CD14-positive monocyte (primary cell): ENCODE data around the gene COMT. TPM values are rescaled to one million over a fixed set of nuclear protein-coding genes. Genes with fewer than 3 reads are reported as not detected.
A peak's percentile ranks its signal among the peaks of the same experiment; 100 is the strongest.

ENCODE experiments used
- DNase-seq, 3 donors: peaks; one replicate each; pipeline ENCODE4 v3.0.0-alpha.2; 2011 to 2022
- H2AFZ ChIP-seq: 2 replicates; pipeline ENCODE4 v1.6.0; 2012; ENCODE audit warnings: mild to moderate bottlenecking, low read depth, low read length, inconsistent platforms; ENCODE audit not compliant: insufficient read depth, poor library complexity, severe bottlenecking
- H3K27ac ChIP-seq, 2 donors: 1 replicate in 1 of 2; 2 replicates in 1 of 2; pipeline ENCODE4 v1.5.1; 2012 to 2013; ENCODE audit warnings: low read length in 2 of 2, control low read depth in 1 of 2, inconsistent platforms in 1 of 2, low read depth in 1 of 2, mild to moderate bottlenecking in 1 of 2
- H3K27me3 ChIP-seq, 2 donors: one replicate each; pipeline versions ENCODE4 v1.6.0 to v1.6.1; 2011 to 2013; ENCODE audit warnings: low read length in 2 of 2; ENCODE audit not compliant: control insufficient read depth in 2 of 2, insufficient read depth in 2 of 2
- H3K36me3 ChIP-seq, 2 donors: replicated peaks in 1 of 2; 1 replicate in 1 of 2; 2 replicates in 1 of 2; pipeline versions ENCODE4 v1.5.1 to v1.6.1; 2012 to 2013; ENCODE audit warnings: low read length in 2 of 2, control low read depth in 1 of 2, inconsistent platforms in 1 of 2, mild to moderate bottlenecking in 1 of 2; ENCODE audit not compliant: insufficient read depth in 2 of 2, control insufficient read depth in 1 of 2
- H3K4me1 ChIP-seq, 2 donors: 1 replicate in 1 of 2; 2 replicates in 1 of 2; pipeline versions ENCODE4 v1.5.1 to v1.6.1; 2012 to 2013; ENCODE audit warnings: low read length in 2 of 2, control low read depth in 1 of 2, inconsistent platforms in 1 of 2, mild to moderate bottlenecking in 1 of 2, moderate library complexity in 1 of 2; ENCODE audit not compliant: insufficient read depth in 2 of 2, control insufficient read depth in 1 of 2
- H3K4me2 ChIP-seq: replicated peaks from 2 replicates; pipeline ENCODE3; 2012; ENCODE audit warnings: low read length, moderate library complexity, mild to moderate bottlenecking; ENCODE audit not compliant: poor library complexity, severe bottlenecking; ENCODE audit errors: extremely low read depth
- H3K4me3 ChIP-seq, 3 experiments: fragments of 200-600 bp in 1 of 3; sonication (generic) in 1 of 3; replicated peaks in 1 of 3; 1 replicate in 2 of 3; 2 replicates in 1 of 3; pipeline ENCODE4 v1.5.1; 2011 to 2013; ENCODE audit warnings: low read length in 3 of 3, mild to moderate bottlenecking in 3 of 3, control low read depth in 2 of 3, low read depth in 2 of 3, inconsistent platforms in 1 of 3, moderate library complexity in 1 of 3
- H3K79me2 ChIP-seq: 2 replicates; pipeline ENCODE4 v1.6.0; 2012; ENCODE audit warnings: mild to moderate bottlenecking, control low read depth, inconsistent platforms, low read length, moderate library complexity; ENCODE audit not compliant: insufficient read depth
- H3K9ac ChIP-seq: 2 replicates; pipeline ENCODE4 v1.6.0; 2017; ENCODE audit warnings: low read length, mild to moderate bottlenecking; ENCODE audit not compliant: insufficient read depth, poor library complexity, severe bottlenecking
- H3K9me3 ChIP-seq, 2 donors: replicated peaks in 1 of 2; 1 replicate in 1 of 2; 2 replicates in 1 of 2; pipeline versions ENCODE4 v1.5.1 to v1.6.1; 2012 to 2013; ENCODE audit warnings: low read length in 2 of 2, control low read depth in 1 of 2; ENCODE audit not compliant: control insufficient read depth in 1 of 2, insufficient read depth in 1 of 2
- H4K20me1 ChIP-seq: 2 replicates; pipeline ENCODE4 v1.6.0; 2012; ENCODE audit warnings: mild to moderate bottlenecking, low read length, control low read depth, moderate library complexity; ENCODE audit not compliant: insufficient read depth
- H3K27ac Mint-ChIP-seq, 7 donors: one replicate each; pipeline ENCODE4 v1.8.0; 2020; ENCODE audit warnings: mild to moderate bottlenecking in 7 of 7, mixed read lengths in 7 of 7, moderate library complexity in 6 of 7, inconsistent platforms in 2 of 7
- H3K27me3 Mint-ChIP-seq, 3 donors: one replicate each; pipeline ENCODE4 v1.8.0; 2021 to 2022; ENCODE audit warnings: low read depth in 3 of 3, mild to moderate bottlenecking in 3 of 3, mixed read lengths in 3 of 3, moderate library complexity in 3 of 3, inconsistent platforms in 1 of 3
- H3K36me3 Mint-ChIP-seq, 2 donors: one replicate each; pipeline ENCODE4 v1.8.0; 2020; ENCODE audit warnings: mixed read lengths in 2 of 2, inconsistent platforms in 1 of 2, mild to moderate bottlenecking in 1 of 2
- H3K4me1 Mint-ChIP-seq: one replicate; pipeline ENCODE4 v1.8.0; 2020; ENCODE audit warnings: mild to moderate bottlenecking, mixed read lengths
- H3K4me3 Mint-ChIP-seq, 2 donors: one replicate each; pipeline ENCODE4 v1.8.0; 2020; ENCODE audit warnings: mild to moderate bottlenecking in 2 of 2, mixed read lengths in 2 of 2, moderate library complexity in 1 of 2
- H3K9me3 Mint-ChIP-seq, 7 donors: one replicate each; pipeline ENCODE4 v1.8.0; 2020 to 2022; ENCODE audit warnings: mixed read lengths in 7 of 7, mild to moderate bottlenecking in 6 of 7, moderate library complexity in 6 of 7, inconsistent platforms in 2 of 7
- CTCF ChIP-seq: fragments of 200-600 bp; IDR thresholded peaks from one replicate; pipeline ENCODE4 v1.8.0; 2022; ENCODE audit warnings: antibody characterized with exemption, mild to moderate bottlenecking
- WGBS: methylation state at CpG from one replicate; pipeline ENCODE4 v1.1.5; 2013; ENCODE audit warnings: missing lambda C conversion rate; ENCODE audit not compliant: insufficient coverage; 5-methylcytosine and 5-hydroxymethylcytosine counted together
- intact Hi-C, 2 donors: fragments of 100-400 bp; cut with micrococcal nuclease; formaldehyde crosslinking; loops; one replicate each; pipeline versions ENCODE4 v1.15.0 to v1.15.1; 2023
- polyA plus RNA-seq, 3 donors: library from polyadenylated mRNA; depleted of rRNA in 1 of 3; unstranded in 2 of 3; stranded (reverse) in 1 of 3; fragments of 300-500 nt in 2 of 3; fragments of >200 nt in 1 of 3; fragmentation: Illumina TruSeq in 2 of 3; gene quantifications; 1 replicate in 2 of 3; 2 replicates in 1 of 3; pipeline ENCODE4 v1.2.3, GENCODE V29; 2012 to 2021

Gene COMT
- polyA plus RNA-seq, 3 donors: 314 to 400 (median 329) TPM

DNA sequence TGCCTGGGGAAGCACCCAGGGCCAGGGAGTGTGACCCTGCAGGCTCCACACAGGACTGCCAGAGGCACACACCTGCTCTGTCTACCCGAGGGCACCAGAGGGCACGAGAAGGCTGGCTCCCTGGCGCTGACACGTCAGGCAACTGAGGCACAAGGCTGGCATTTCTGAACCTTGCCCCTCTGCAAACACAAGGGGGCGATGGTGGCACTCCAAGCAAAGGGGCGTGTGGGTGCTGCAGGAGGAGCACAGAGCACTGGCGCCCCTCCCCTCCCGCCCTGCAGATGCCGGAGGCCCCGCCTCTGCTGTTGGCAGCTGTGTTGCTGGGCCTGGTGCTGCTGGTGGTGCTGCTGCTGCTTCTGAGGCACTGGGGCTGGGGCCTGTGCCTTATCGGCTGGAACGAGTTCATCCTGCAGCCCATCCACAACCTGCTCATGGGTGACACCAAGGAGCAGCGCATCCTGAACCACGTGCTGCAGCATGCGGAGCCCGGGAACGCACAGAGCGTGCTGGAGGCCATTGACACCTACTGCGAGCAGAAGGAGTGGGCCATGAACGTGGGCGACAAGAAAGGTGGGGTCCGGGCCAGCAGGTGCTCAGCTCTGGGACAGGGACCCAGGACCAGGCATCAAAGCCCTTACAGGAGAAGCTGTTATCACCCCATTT, 20.8 kb downstream of the COMT start:
- Histone ChIP-seq H3K4me2 (no peak overlapping the region), H3K36me3 (peaks cover 41 to 62% of the 10 kb centered on the region in 2 donors), H3K9ac (no peak overlapping the region), H4K20me1 (peaks cover 69% of the 10 kb centered on the region), H3K27me3 (no peaks in the 10 kb centered on the region), H3K4me3 (no peak overlapping the region), H3K79me2 (peaks cover 7% of the 10 kb centered on the region), H3K9me3 (no peaks in the 10 kb centered on the region), H3K4me1 (no peaks in the 10 kb centered on the region), H3K27ac (no peak overlapping the region), H2AFZ (no peak overlapping the region)
- no peak overlapping the region for H3K4me3 Mint-ChIP-seq
- H3K36me3 Mint-ChIP-seq: peaks cover 36 to 68% of the 10 kb centered on the region in 2 donors
- TF ChIP-seq CTCF: peak; percentile 41
- WGBS: 76% methylated on average over 21 of the region's 22 CpGs
- H3K27me3 Mint-ChIP-seq: peaks cover 0 to 5% (median 3%) of the 10 kb centered on the region in 3 donors
- intact Hi-C loops: no loop called here
- peaks cover 11% of the 10 kb centered on the region for H3K4me1 Mint-ChIP-seq
- DNase-seq: peak in 1 of 3 donors; percentile 20
- no peak overlapping the region for H3K27ac Mint-ChIP-seq
- H3K9me3 Mint-ChIP-seq: no peaks in the 10 kb centered on the region

- TF ChIP-seq CTCF: no peak
- Histone ChIP-seq H4K20me1 (peaks cover 62% of the 10 kb centered on the region), H2AFZ (no peak overlapping the region), H3K79me2 (peaks cover 3% of the 10 kb centered on the region), H3K4me1 (no peaks in the 10 kb centered on the region), H3K9me3 (no peaks in the 10 kb centered on the region), H3K4me2 (no peak overlapping the region), H3K36me3 (peaks cover 49 to 70% of the 10 kb centered on the region in 2 donors), H3K4me3 (no peak overlapping the region), H3K27me3 (no peaks in the 10 kb centered on the region), H3K9ac (no peak overlapping the region), H3K27ac (no peak overlapping the region)
- intact Hi-C loops: no loop called here
- peaks cover 40 to 73% of the 10 kb centered on the region in 2 donors for H3K36me3 Mint-ChIP-seq
- 89% methylated on average over 24 of the region's 30 CpGs for WGBS
- peaks cover 0 to 5% (median 3%) of the 10 kb centered on the region in 3 donors for H3K27me3 Mint-ChIP-seq
- no peaks in the 10 kb centered on the region for H3K9me3 Mint-ChIP-seq
- H3K4me1 Mint-ChIP-seq: peaks cover 11% of the 10 kb centered on the region
- no peak for DNase-seq
- peak overlapping the region in 1 of 7 donors; percentile 41 for H3K27ac Mint-ChIP-seq
- no peak overlapping the region for H3K4me3 Mint-ChIP-seq
Measured at GRCh38 chr22:19962909-19963806, 21.6 kb downstream of the COMT start.
